Muscle layer of duodenum (tissue), 2 donors: ENCODE results near the gene RTN4RL1.

ENCODE experiments used
- H3K27ac ChIP-seq: one replicate; pipeline ENCODE4 v1.7.0; 2013; ENCODE audit warnings: mild to moderate bottlenecking, low read length
- H3K27me3 ChIP-seq: one replicate; pipeline ENCODE4 v1.7.0; 2013; ENCODE audit warnings: low read depth, mild to moderate bottlenecking, control low read depth, low read length
- H3K36me3 ChIP-seq, 2 donors: one replicate each; pipeline ENCODE4 v1.7.0; 2013; ENCODE audit warnings: low read length in 2 of 2, control low read depth in 1 of 2, mild to moderate bottlenecking in 1 of 2; ENCODE audit not compliant: insufficient read depth in 2 of 2, control insufficient read depth in 1 of 2
- H3K4me1 ChIP-seq, 2 donors: one replicate each; pipeline ENCODE4 v1.7.0; 2013; ENCODE audit warnings: low read length in 2 of 2, mild to moderate bottlenecking in 2 of 2, control low read depth in 1 of 2, moderate library complexity in 1 of 2; ENCODE audit not compliant: insufficient read depth in 2 of 2, control insufficient read depth in 1 of 2
- H3K4me3 ChIP-seq, 2 donors: one replicate each; pipeline ENCODE4 v1.7.0; 2013; ENCODE audit warnings: low read length in 2 of 2, low read depth in 1 of 2, mild to moderate bottlenecking in 1 of 2
- H3K9me3 ChIP-seq, 2 donors: one replicate each; pipeline ENCODE4 v1.7.0; 2013; ENCODE audit warnings: low read length in 2 of 2, control low read depth in 1 of 2, mild to moderate bottlenecking in 1 of 2; ENCODE audit not compliant: control insufficient read depth in 1 of 2
- donor health status: healthy.

Gene RTN4RL1

GRCh38 chr17:2051933-2052559 lies 26.9 kb upstream of the RTN4RL1 start:
- H3K27ac ChIP-seq: no peak overlapping the region
- H3K4me3 ChIP-seq: no peak overlapping the region
- no peaks in the 10 kb centered on the region for H3K9me3 ChIP-seq
- H3K36me3 ChIP-seq: no peaks in the 10 kb centered on the region
- peaks cover 0 to 51% of the 10 kb centered on the region in 2 donors for H3K4me1 ChIP-seq
- peaks cover 7% of the 10 kb centered on the region for H3K27me3 ChIP-seq

GRCh38 chr17:2051061-2051932 lies 26.2 kb upstream of the RTN4RL1 start:
- Histone ChIP-seq H3K4me1 (peaks cover 0 to 46% of the 10 kb centered on the region in 2 donors), H3K27ac (no peak overlapping the region), H3K27me3 (peaks cover 7% of the 10 kb centered on the region), H3K4me3 (peak overlapping the region in 1 of 2 donors; percentile 53), H3K9me3 (no peaks in the 10 kb centered on the region), H3K36me3 (no peaks in the 10 kb centered on the region)

GRCh38 chr17:2050300-2051060 lies 25.3 kb upstream of the RTN4RL1 start:
- no peaks in the 10 kb centered on the region for H3K9me3 ChIP-seq
- no peaks in the 10 kb centered on the region for H3K36me3 ChIP-seq
- H3K4me3 ChIP-seq: peak overlapping the region; percentile 16 to 53
- H3K27me3 ChIP-seq: peaks cover 7% of the 10 kb centered on the region
- H3K27ac ChIP-seq: no peak overlapping the region
- peaks cover 0 to 43% of the 10 kb centered on the region in 2 donors for H3K4me1 ChIP-seq

GRCh38 chr17:2049333-2050299 lies 24.5 kb upstream of the RTN4RL1 start:
- no peak overlapping the region for H3K27ac ChIP-seq
- no peaks in the 10 kb centered on the region for H3K9me3 ChIP-seq
- peaks cover 7% of the 10 kb centered on the region for H3K27me3 ChIP-seq
- H3K4me3 ChIP-seq: peak overlapping the region; percentile 38 to 77
- H3K36me3 ChIP-seq: no peaks in the 10 kb centered on the region
- peaks cover 0 to 36% of the 10 kb centered on the region in 2 donors for H3K4me1 ChIP-seq

GRCh38 chr17:2048805-2049204 lies 23.7 kb upstream of the RTN4RL1 start:
- peaks cover 0 to 31% of the 10 kb centered on the region in 2 donors for H3K4me1 ChIP-seq
- no peak overlapping the region for H3K27ac ChIP-seq
- H3K27me3 ChIP-seq: peaks cover 7% of the 10 kb centered on the region
- H3K4me3 ChIP-seq: peak overlapping the region; percentile 38 to 77
- peaks cover 0 to 6% of the 10 kb centered on the region in 2 donors for H3K36me3 ChIP-seq
- H3K9me3 ChIP-seq: no peaks in the 10 kb centered on the region

- Histone ChIP-seq H3K27ac (no peak overlapping the region), H3K4me1 (peaks cover 10 to 38% of the 10 kb centered on the region in 2 donors), H3K4me3 (no peak overlapping the region), H3K9me3 (no peaks in the 10 kb centered on the region), H3K36me3 (peaks cover 9 to 17% of the 10 kb centered on the region in 2 donors), H3K27me3 (peaks cover 7% of the 10 kb centered on the region)
Observed at GRCh38 chr17:2047590-2047989, 22.5 kb upstream of the RTN4RL1 start.

GRCh38 chr17:2044263-2044894 lies 19.2 kb upstream of the RTN4RL1 start:
- no peaks in the 10 kb centered on the region for H3K9me3 ChIP-seq
- H3K4me1 ChIP-seq: peaks cover 10 to 38% of the 10 kb centered on the region in 2 donors
- H3K27me3 ChIP-seq: no peaks in the 10 kb centered on the region
- H3K36me3 ChIP-seq: peaks cover 9 to 26% of the 10 kb centered on the region in 2 donors
- no peak overlapping the region for H3K27ac ChIP-seq
- H3K4me3 ChIP-seq: no peak overlapping the region

- peaks cover 10 to 32% of the 10 kb centered on the region in 2 donors for H3K4me1 ChIP-seq
- H3K9me3 ChIP-seq: no peaks in the 10 kb centered on the region
- peak overlapping the region; percentile 39 for H3K27ac ChIP-seq
- no peak overlapping the region for H3K4me3 ChIP-seq
- H3K36me3 ChIP-seq: peaks cover 9 to 26% of the 10 kb centered on the region in 2 donors
- no peaks in the 10 kb centered on the region for H3K27me3 ChIP-seq
Observed at GRCh38 chr17:2043785-2044184, 18.7 kb upstream of the RTN4RL1 start.

GRCh38 chr17:2042933-2043332 lies 17.8 kb upstream of the RTN4RL1 start:
- Histone ChIP-seq H3K9me3 (no peaks in the 10 kb centered on the region), H3K36me3 (peaks cover 9 to 33% of the 10 kb centered on the region in 2 donors), H3K4me3 (peak overlapping the region; percentile 82 to 92), H3K4me1 (peaks cover 10 to 29% of the 10 kb centered on the region in 2 donors), H3K27me3 (no peaks in the 10 kb centered on the region), H3K27ac (peak overlapping the region; percentile 39)

- Histone ChIP-seq H3K4me1 (peaks cover 10 to 29% of the 10 kb centered on the region in 2 donors), H3K4me3 (peak overlapping the region; percentile 82 to 92), H3K36me3 (peaks cover 9 to 38% of the 10 kb centered on the region in 2 donors), H3K27ac (peak overlapping the region; percentile 89), H3K9me3 (no peaks in the 10 kb centered on the region), H3K27me3 (no peaks in the 10 kb centered on the region)
Observed at GRCh38 chr17:2042390-2042847, 17.3 kb upstream of the RTN4RL1 start.
